ENCODE data around the gene RPS28.

RPS28 gene

GRCh38 chr19:8363803-8364771 is 42.8 kb downstream of the RPS28 start, which contains the start of gene ANGPTL4:
Gene ANGPTL4 (plus strand): TSS chr19:8364155. CDS start chr19:8364322, 167 bp downstream.
- no peak for FAIRE-seq
- DNase-seq (ENCODE audit: insufficient read length, low spot score): no peak
- TF ChIP-seq, protein P1, sequence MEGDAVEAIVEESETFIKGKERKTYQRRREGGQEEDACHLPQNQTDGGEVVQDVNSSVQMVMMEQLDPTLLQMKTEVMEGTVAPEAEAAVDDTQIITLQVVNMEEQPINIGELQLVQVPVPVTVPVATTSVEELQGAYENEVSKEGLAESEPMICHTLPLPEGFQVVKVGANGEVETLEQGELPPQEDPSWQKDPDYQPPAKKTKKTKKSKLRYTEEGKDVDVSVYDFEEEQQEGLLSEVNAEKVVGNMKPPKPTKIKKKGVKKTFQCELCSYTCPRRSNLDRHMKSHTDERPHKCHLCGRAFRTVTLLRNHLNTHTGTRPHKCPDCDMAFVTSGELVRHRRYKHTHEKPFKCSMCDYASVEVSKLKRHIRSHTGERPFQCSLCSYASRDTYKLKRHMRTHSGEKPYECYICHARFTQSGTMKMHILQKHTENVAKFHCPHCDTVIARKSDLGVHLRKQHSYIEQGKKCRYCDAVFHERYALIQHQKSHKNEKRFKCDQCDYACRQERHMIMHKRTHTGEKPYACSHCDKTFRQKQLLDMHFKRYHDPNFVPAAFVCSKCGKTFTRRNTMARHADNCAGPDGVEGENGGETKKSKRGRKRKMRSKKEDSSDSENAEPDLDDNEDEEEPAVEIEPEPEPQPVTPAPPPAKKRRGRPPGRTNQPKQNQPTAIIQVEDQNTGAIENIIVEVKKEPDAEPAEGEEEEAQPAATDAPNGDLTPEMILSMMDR (IDR thresholded peaks at IDR 0.05; ENCODE audit: insufficient read depth, missing control alignments): no peak

DNA sequence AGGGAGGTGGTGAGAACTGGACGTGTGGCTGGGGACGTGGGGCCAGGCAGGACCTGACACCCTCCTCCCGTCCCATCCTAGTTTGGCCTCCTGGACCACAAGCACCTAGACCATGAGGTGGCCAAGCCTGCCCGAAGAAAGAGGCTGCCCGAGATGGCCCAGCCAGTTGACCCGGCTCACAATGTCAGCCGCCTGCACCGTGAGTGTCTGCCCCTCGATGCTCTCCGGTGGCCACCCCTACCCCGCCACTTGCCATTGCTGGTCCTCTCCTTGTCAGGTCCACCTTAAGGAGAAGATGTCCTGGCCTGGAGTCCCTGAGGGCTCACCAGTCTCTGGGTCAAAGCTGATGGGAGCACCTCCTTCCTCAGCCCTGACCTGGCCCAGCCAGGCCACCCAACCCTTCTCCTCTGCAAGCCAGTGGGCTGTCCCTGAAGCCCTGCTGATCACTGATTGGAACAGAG is 44.9 kb downstream of the RPS28 start:
- TF ChIP-seq, protein P1 (IDR thresholded peaks at IDR 0.05; ENCODE audit: insufficient read depth, missing control alignments): no peak
- FAIRE-seq: no peak
- DNase-seq (ENCODE audit: insufficient read length, low spot score): no peak

GRCh38 chr19:8366961-8367326 is 45.6 kb downstream of the RPS28 start:
- TF ChIP-seq, protein P1 (IDR thresholded peaks at IDR 0.05; ENCODE audit: insufficient read depth, missing control alignments): no peak
- DNase-seq (ENCODE audit: insufficient read length, low spot score): no peak
- FAIRE-seq: no peak

DNA sequence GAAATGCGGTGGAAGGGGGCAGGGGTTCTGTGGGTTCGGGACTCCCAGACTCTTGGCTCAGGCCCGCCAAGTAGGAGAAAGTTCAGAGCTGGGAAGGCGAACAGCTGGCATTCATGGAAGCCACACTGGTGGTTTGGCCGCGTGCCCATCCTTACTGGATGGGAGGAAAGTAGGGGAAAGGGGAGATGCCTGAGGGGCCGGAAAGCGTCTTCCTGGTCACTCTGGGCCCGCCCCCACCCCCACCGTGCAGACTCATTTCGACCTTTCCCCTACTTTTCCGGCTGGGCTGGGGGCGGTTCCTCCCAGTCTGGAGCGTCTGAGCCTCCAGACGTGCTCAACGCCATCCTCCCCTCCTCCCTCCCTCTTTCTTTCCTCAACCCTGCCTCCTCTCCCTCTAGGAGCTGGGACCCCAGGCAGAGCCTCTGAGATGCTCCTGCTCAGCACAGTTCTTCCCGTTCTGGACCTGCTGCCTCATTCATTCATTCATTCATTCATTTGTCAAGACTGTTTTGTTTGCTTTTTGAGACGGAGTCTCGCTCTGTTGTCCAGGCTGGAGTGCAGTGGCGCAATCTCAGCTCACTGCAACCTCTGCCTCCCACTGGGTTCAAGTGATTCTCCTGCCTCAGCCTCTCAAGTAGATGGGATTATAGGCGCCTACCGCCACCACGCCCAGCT is 46.2 kb downstream of the RPS28 start:
- DNase-seq (ENCODE audit: insufficient read length, low spot score) (no peak), FAIRE-seq (no peak)
- TF ChIP-seq, protein P1 (IDR thresholded peaks at IDR 0.05; ENCODE audit: insufficient read depth, missing control alignments): no peak

DNA sequence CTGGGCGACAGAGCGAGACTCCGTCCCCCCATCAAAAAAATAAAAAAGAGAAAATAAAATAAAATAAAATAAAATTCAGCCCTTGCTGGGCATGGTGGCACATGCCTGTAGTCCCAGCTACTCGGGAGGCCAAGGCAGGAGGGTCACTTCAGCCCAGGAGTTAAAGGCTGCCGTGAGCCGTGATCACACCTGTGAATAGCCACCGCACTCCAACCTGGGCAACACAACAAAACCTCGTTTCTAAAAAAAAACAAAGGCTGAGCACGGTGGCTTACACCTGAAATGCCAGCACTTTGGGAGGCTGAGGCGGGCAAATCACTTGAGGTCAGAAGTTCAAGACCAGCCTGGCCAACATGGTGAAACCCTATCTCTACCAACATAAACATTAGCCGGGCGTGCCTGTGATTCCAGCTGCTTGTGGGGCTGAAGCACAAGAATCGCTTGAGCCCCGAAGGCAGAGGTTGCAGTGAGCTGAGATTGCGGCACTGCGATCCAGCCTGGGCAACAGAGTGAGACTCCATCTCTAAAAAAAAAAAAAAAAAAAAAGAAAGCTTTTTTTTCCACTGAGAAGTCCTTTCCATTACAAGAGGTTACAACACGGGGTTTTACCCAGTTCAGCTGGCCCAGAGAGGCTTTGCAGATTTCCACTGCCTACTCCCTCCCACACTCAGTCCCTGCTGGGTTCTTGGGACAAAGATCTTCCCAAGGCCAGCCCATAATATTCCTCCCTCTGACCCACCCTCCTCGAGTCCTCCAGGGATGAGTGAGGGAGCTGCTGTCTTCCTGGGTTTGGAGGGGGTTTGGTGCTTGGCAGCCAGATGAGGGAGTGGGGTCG is 49.1 kb downstream of the RPS28 start:
- FAIRE-seq: no peak
- no peak for DNase-seq (ENCODE audit: insufficient read length, low spot score)
- TF ChIP-seq, protein P1 (IDR thresholded peaks at IDR 0.05; ENCODE audit: insufficient read depth, missing control alignments): no peak

GRCh38 chr19:8371011-8371804 is 49.9 kb downstream of the RPS28 start:
- FAIRE-seq (no peak), DNase-seq (ENCODE audit: insufficient read length, low spot score) (no peak)
- TF ChIP-seq, protein P1 (IDR thresholded peaks at IDR 0.05; ENCODE audit: insufficient read depth, missing control alignments): no peak
